ACHN (cell line): ENCODE data around the gene MRPL36.

ENCODE experiments used
- DNase-seq: peaks from one replicate; pipeline ENCODE4 v3.0.0-alpha.2; 2015
- in situ Hi-C: cut with HindIII; loops from 2 replicates; pipeline ENCODE4 v1.10.0; 2017; ENCODE audit warnings: low sequenced_read_pairs, low pct_ligation_motif_present, low pct_unique_long_range_greater_than_20kb

Gene MRPL36

DNA sequence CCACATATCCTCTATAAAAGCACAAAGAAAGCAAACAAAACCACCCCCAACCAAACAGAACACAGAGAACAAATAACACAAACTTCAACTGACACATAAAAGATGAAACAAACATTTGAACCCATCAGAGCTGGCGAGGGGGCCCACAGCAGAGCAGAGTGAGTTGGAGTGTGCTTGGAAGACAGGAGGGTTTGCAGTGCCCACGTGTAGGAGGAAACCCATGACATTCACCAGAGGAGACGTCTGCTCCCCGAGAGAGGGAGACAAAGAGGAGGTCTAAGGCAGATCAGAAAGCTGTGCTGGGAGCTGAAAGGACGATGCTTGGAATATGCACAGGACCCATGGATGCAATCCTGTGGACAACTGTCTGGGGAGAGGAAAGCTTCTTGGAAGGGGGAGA is 27.0 kb downstream of the MRPL36 start:
- DNase-seq = peak; percentile 24
- in situ Hi-C loops = no loop called here

DNA sequence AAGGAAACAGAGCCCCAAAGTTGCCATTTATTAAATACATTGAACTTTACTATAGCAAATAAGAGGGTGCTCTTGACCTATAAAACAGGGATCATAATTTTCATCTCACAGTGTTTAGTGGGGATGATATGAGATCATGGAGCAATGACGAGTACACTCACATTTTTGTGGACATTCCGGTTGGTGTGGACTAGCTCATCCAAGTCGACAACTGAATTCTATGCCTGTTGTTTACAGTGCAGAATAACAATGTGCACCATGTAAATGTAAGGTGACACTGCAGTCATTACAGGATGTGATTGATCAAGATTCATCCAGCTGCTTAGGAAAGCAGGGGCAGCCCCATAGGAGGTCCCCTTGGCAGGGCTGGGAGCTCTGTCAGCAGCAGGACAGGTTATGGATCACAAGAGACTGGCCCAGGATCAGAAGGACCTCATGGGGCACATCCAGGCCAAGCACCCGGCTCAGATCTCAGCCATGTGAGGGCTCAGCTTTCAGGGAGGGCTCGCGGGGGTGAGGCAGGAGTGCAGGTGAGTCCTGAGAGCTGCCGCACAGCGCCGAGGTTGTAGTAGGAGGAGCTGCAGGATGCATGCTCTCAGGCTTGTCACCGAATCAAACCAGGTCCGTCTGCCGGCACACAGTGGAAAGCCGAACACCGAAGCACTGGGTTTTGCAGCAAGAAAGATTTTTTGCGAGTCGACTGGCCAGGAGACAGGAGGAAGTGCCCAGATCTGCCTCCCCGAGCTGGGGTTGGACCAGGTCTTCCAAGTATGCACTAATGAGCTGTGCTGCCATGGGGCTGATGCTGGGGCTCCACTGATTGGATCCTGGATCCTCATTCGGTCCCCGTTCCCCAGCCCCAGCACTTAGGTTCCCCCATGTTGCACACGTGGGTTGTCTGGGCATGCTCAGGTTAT is 28.2 kb downstream of the MRPL36 start:
- no peak for DNase-seq
- in situ Hi-C loops = no loop called here

DNA sequence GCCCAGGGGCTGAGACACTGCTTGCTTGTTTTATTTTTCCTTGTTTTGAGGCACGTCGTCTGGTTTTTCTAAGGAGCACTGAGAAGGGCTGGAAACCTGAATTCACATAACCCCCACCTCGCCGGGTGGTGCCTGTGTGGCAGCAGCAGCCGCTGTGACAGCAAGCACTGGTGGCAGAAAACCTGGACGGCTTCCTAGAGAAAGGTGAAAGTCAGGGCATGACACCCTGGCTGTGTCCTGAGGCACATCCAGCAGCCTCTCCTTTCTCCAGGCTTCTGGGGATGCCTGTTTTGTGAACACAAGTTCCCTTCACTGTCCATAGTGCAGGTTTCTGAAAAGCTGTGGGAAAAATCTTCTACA is 29.2 kb downstream of the MRPL36 start:
- in situ Hi-C loops = no loop called here
- DNase-seq = no peak

DNA sequence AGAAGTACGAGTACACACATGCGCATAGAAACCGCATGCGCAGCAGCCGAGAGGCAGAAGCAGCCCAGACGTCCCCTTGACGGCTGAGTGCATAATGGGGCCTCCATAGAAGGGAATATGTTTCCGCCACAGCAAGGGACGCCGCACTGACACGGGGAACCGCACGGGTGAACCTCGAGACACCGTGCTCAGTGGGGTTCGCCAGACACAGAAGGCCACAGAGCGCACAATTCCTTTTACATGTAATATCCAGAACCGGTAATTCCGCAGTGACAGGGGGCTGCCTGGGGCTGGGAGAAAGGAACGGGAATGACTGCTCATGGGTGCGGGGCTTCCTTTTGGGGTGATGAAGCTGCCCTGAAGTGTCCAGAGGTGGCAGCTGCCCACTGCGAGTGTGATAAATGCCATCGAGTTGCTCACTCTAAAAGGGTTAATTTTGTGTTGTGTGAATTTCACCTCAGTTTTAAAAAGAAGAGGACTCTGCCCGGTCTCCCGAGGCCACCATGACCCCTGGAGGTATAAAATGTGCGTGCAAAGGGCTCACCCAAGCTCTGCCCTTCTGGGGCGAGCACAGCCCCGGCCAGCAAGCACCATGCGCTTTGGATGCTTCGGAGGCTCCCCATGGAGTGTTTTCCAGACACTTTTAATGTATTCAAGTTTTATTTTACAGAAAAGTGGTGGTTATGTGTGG is 29.7 kb downstream of the MRPL36 start:
- in situ Hi-C loops = no loop called here
- no peak for DNase-seq

DNA sequence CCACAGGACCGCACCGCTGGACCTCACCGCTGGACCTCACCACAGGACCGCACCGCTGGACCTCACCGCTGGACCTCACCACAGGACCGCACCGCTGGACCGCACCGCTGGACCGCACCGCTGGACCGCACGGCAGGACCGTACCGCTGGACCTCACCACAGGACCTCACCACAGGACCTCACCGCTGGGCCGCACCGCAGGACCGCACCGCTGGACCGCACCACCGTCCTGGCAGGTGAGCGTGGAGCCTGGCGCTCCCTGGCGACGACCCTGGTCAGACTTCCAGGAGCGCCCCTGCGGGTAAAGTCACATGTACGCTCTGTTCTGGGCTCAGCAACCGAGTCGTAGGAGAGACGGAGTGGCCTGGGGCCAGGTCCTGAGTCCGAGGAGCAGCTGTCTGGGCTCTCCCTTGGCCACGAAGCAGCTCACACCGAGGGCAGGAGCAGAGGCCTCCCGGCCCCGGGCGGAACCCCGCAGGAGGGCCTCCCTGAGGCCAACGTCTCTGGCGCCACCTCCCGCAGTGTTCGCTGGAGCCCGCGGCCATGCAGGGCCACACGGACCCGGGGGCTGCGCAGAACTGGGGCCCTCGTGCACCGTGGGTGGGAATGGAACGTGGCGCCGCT is 30.5 kb downstream of the MRPL36 start:
- no peak for DNase-seq
- in situ Hi-C loops = no loop called here

DNA sequence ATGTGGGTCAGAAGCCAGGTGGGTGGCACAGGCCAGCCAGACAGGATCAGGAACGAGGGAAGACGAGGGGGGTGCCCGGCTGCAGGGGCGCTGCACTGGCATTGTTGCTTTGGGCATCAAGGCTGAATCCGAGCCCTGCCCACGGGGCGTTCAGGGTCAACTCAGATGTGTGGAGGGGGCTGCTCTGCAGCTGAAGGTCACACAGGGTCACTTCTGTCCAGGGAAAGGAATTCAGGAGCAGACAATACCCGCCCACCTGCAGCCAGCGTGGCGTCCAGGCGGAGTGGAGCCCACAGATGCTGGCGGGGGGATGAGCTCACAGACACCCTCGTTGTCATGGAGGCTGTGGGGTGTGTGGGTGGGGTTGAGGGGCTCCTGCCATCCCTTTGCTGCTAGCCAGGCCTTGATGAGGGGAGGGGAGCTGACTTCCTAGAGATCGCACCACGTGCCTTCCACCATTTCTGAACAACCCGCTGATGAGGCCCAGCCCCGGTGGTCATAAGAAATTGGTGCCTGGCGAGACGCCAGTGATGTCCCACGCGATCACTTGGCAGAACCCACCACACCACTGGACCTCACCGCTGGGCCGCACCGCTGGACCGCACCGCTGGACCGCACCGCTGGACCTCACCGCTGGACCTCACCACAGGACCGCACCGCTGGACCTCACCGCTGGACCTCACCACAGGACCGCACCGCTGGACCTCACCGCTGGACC is 31.2 kb downstream of the MRPL36 start:
- in situ Hi-C loops = no loop called here

DNA sequence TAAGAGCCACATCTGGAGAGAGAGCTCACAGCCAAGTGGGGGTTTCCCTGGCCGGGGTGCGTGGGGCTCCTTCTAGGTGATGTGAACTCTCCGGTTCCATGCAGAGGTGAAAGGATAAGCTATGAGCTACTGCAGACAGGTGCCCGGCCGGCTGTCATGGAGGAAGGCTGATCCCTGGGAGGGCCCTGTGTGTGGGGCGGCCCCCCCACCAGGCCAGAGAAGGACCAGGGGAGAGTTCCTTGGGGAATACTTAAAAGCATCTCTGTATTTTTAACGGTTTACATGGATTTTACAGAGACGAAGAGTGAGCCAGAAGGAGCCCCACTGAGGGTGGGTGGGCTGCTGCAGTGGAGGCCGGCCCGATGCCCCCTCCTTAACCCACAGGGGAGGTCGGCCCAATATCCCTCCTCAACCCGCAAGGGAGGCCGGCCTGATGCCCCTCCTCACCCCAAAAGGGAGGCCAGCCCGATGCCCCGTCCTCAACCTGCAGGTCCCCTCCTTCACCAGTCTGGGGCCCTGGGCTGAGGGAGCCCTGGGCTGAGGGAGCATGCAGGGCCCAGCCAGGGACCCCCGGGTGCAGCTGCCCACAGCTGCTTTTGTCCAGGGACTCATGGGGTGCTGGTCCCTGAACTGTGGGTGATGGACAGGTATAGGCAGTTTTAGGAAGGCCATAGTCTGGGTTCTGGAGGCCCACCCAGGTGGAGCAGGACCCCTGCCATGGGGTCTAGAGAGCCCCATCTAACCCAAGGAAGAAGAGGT is 31.9 kb downstream of the MRPL36 start:
- no peak for DNase-seq
- in situ Hi-C loops = no loop called here

More for the DNA sequence above, 31.2 kb downstream of the MRPL36 start:
- no peak for DNase-seq

DNA sequence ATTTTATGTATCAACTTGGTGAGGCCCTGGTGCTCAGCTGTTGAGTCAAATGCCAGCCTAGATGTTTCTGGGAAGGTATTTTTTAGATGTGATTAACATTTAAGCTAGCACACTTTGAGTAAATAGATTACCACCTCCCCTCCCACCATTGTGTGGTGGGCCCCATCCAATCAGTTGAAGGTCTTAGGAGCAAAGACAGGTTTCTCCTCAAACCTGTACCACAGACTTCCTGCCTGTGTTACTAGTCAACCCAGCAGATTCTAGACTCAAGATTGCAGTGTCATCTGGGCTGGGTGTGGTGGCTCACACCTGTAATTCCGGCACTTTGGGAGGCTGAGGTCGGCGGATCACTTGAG is 33.8 kb downstream of the MRPL36 start:
- DNase-seq = no peak
- in situ Hi-C loops = no loop called here

DNA sequence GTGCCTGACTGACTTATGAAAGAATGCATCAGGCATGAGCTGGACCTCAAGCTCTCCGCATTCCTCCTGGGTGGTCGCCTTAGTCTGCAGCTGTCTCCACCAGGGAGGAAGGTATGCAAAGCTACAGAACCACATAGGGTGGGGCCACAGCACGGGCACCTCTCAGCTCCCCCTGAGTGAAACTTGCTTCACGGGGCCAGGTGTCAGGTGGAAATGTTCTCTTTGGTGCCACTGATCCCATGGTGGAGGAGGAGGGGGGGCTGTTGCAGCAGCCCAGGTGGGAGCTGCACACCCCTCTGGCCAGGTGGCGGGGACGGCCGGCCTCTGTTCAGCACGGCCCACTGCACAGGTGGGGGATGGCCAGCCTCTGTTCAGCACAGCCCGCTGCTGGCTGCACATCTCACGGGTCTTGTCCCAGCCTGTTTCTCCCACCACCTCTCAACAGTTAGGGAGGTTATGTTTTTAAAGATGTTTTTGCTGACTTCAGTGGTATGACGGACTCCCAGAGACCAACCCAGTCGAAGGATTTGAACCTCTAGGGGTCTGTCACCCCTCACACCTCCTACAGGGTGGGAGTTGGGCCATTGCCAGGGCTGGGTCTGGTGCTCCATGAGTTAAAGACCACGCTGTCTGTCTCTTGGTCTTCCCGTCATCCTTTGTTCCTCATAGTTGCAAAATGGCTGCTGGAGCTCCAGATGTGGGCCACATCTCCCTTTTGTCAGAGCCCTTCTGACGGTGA is 34.3 kb downstream of the MRPL36 start:
- DNase-seq = no peak
- in situ Hi-C loops = no loop called here

DNA sequence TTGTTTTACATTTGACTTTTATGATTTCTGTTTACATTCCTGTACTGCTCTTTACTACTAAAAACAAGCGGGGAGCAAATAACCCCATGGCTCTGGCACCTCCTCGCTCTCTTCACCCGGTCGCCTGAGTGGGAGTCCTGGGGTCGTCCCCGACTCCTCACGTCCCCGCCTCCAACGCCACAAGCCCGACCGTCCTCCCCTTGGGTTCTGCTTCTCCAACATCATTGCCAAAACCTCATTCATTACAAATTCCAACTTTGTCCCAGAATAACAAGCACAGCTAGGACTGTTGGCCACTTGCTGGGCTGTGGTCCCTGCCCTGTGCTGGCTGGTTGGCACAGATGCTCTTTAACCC is 35.1 kb downstream of the MRPL36 start:
- in situ Hi-C loops = no loop called here
- no peak for DNase-seq

DNA sequence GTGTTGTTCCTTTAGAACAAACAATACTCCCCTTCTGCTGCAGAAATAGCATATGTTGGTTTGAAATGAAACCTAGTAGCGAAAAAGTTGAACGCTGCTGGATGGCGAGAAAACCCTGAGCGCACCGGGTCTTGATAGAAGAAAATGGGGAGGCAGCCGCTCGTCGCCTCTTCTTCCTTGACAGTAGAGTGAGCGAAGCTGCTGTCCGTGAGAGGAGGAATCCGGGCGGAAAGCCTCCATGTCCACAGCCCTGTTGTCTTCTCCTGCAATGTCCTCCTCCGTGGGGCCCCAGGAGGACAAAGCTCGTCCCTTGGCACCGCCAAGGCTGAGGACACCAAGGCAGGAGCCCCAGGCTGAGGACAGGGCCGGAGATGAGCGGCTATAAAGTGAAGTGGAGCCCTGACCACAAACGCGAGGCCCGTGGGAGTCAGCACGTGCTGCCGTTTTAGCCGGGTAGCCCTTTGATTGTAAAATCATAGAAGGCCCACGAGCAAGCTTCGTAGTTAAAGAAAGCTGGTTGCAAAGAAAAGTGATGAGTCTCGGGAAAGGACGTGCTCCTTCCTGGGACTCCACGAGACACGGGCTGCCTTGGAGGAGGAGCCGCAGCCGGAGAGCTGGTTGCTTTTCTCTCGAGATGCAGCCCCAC is 35.6 kb downstream of the MRPL36 start:
- DNase-seq = no peak
- in situ Hi-C loops = no loop called here

DNA sequence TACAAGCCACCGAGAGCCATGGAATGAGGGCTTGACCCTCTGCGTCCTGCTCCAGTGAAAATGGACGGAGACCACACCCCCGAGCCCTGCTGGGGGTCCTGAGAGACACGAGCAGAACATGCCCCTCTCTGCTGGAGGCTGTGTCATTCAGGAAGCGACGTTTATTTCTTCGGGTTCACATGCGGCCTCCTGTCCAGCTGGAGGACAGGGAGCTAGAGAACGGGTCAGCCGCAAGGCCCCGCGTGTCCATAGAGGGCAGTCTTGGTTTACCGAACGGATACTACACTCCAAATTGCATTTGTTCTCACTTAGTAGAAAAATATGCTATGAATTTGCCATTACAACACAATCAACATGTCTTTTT is 36.1 kb downstream of the MRPL36 start:
- in situ Hi-C loops = no loop called here
- DNase-seq = peak; percentile 32

DNA sequence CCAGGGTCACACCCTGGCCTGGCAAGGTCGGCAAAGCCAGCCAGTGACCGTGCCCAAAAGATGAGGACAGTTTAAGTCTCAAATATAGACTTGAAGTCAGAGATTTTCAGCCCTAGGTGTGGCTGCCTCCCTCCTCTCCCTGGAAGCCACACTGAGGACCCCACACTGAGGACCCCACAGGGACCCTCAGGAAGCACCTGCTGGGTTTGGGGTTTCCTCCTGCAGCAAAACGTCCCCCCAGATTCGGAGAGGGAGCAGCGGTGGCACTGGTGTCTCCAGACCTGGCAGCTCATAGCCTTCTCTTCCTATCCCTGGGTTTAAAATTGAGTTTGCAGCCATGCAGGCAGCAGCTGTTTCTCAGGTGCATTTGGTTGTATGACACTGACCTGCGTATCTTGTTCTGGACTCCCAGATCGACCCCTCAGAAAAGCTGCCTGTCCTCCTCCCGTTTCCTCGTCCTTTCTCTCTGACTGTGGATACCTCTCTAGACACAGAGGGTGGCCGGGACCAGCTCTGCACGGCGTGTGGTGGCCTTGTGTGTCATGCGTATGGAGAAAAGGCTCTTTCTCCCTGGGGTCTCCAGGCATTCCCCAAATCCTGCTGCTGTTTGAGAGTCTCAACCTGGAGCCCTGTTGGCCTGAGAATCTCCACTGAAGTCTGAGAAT is 36.6 kb downstream of the MRPL36 start:
- in situ Hi-C loops = no loop called here
- no peak for DNase-seq

DNA sequence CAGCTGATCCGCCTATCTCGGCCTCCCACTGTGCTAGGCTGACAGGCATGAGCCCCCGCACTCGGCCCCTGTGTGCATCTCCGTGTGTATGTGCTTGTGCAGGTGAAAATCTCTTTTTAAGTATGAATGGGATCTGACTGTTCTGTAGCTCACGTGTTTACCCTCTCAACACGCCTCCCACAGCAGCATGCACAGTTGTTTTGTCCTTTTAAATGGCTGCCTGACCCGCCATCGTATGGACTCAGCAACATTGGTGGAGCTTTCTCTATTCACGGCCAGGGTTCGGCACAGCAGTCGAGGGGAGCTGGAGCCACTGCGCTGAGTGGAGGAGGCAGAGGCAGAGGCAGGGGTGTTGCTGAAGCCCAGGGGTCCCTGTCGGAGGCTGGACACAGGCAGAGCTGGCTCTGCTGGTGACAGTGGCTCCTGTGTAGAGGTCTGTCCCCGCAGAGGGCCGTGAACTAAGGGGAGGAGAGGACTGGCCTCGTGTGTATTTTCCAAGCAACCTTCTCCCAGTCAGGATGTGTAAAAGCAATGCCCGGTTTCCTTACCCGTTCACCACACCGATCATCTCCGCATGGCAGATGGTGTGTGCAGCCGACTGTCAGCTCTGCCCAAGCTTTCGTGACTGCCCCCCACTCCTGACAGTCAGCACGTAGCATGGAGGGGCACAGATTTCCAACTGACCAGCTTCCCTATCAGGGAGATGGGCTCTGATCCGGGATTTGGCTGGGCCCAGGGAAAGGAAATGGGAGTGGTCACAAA is 37.3 kb downstream of the MRPL36 start:
- no peak for DNase-seq
- in situ Hi-C loops = no loop called here

DNA sequence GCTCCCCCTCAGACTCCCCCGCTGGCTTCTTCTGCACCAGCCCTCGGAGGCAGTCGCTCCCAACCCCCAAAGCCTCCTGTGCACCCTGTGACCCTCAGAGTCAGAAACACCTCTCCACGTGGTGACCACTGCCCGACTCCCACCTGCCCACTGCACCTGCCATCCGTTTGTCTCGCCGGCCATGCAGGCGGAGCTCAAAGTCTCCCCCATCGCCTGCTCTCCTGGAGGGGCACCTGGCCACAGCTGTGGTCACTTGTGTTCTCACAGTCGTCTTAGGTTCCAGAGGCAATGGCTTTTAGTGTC is 38.2 kb downstream of the MRPL36 start:
- no peak for DNase-seq
- in situ Hi-C loops = no loop called here

DNA sequence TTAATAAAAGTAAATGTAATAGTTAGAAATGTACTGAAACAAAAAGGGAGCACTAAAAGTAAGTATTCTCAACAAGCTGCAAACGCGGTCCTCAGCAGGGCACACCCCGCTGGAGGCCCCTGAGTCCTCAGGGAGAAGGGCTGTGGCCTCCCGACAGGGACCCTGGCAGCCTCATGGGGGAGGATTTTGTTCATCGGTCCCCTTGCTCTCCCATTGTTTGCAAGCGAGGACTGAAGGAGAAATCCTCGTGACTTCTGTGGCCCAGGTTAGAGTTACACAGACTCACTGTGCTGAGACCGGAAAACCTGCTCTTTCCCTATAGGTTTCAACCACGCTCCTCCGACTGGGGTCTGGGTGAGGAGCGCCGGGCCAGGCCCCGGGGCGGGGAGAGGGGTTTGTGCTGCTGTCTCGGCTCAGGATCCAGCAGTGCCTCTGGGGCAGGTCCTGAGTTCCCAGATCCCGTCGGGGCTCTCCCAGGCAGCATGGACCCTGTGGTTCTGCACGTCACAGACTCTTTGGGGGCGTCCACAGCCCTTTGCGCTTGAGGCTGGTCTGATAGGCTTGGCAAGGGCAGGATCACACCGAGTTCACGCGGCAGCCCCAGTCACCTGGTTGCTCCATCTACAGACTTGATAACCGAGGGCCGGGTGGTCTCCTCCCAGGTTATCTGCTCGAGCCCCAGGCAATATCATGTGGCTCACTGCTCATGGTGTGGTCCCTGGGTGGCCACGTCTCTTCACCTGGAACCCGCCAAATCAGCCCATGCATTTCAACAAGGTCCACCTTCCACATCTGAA is 38.8 kb downstream of the MRPL36 start:
- in situ Hi-C loops = no loop called here
- no peak for DNase-seq
